ENCODE results near the gene OR13C4. TPM values are rescaled to one million over a fixed set of nuclear protein-coding genes. Genes with fewer than 3 reads are reported as not detected.

The OR13C4 gene
- not detected for polyA plus RNA-seq

DNA sequence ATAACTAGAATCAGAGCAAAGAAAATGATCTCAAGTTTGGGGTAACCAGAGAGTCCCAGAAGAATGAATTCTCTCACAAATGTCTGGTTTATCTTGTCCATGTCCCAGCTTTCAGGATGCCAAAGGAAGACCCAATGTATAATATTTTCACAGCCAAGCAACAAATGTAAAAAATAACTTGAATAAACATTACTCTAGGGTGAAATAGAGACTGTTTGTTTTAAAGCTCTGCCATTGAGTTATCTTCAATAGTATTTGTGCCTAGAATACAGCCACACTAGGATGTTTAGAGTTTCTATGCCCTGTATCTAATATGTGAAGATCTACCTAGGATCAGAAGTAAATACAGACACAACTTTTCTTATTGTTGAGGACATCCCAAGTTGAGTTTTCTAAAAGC is at the start of gene OR13C4:
Gene OR13C4, minus strand, starts transcription at position 101 of the 400 bp plus-strand sequence. Its CDS starts 0 bp downstream, at position 101.
- H3K36me3 ChIP-seq (ENCODE audit: control insufficient read depth in 2 of 2, insufficient read depth in 2 of 2, low read length in 1 of 2) = no peaks in the 10 kb centered on the region
- H3K9me3 ChIP-seq (ENCODE audit: control insufficient read depth in 2 of 2, insufficient read depth in 1 of 2, low read depth in 1 of 2, low read length in 1 of 2) = no peaks in the 10 kb centered on the region
- H3K27me3 ChIP-seq (ENCODE audit: control insufficient read depth in 1 of 2, insufficient read depth in 2 of 2, low read length in 2 of 2) = no peaks in the 10 kb centered on the region
- no peak within 1 kb of the TSS for H3K27ac ChIP-seq (ENCODE audit: low read depth in 2 of 2, low read length in 1 of 2)
- no peak within 1 kb of the TSS for H3K4me3 ChIP-seq (ENCODE audit: low read depth in 1 of 2, low read length in 2 of 2)
- H3K4me1 ChIP-seq (ENCODE audit: control insufficient read depth in 2 of 2, insufficient read depth in 2 of 2, low read length in 1 of 2) = no peaks in the 10 kb centered on the region

DNA sequence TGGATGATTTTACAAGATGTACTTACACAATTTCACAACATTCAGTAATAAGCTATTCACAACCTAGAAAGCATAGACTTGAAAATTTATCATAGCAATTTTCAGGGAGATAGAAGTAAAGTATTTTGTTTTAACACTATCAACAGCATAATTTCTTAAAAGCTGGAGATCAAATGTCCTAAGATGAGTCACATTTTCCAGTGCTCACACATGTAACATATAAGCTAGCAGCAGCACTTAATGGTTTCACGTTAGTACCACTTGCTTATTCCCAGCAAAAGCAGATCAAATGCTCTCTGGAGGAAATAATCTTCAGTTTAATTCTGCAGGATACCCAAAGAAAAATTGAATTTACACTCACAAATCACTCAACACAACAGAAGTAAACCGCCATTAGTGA is 48.4 kb upstream of the OR13C4 start:
- Histone ChIP-seq H3K27ac (ENCODE audit: low read depth in 2 of 2, low read length in 1 of 2) (no peak overlapping the region), H3K27me3 (ENCODE audit: control insufficient read depth in 1 of 2, insufficient read depth in 2 of 2, low read length in 2 of 2) (no peaks in the 10 kb centered on the region), H3K4me3 (ENCODE audit: low read depth in 1 of 2, low read length in 2 of 2) (no peak overlapping the region), H3K36me3 (ENCODE audit: control insufficient read depth in 2 of 2, insufficient read depth in 2 of 2, low read length in 1 of 2) (no peaks in the 10 kb centered on the region), H3K4me1 (ENCODE audit: control insufficient read depth in 2 of 2, insufficient read depth in 2 of 2, low read length in 1 of 2) (no peaks in the 10 kb centered on the region), H3K9me3 (ENCODE audit: control insufficient read depth in 2 of 2, insufficient read depth in 1 of 2, low read depth in 1 of 2, low read length in 1 of 2) (no peaks in the 10 kb centered on the region)
- 66 to 70% methylated on average over 2 of the region's 2 CpGs for WGBS, 2 donors

DNA sequence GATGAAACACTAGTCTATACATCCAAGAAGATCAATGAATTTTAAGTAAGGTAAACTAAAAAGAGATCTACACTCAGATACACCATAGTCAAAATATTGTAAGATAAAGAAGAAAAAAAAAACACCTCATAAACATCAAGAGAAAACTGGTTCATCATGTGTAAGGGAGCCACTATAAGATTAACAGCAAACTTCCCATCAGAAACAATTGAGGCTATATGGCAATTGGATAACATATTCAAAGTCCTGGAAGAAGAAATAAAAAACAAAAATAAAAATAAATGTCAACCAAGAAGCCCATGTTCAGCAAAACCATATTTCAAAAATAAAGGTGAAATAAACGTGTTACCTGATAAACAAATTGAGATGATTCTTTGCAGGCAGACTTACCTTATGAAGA is 45.6 kb upstream of the OR13C4 start:
- Histone ChIP-seq H3K27ac (ENCODE audit: low read depth in 2 of 2, low read length in 1 of 2) (no peak overlapping the region), H3K36me3 (ENCODE audit: control insufficient read depth in 2 of 2, insufficient read depth in 2 of 2, low read length in 1 of 2) (no peaks in the 10 kb centered on the region), H3K9me3 (ENCODE audit: control insufficient read depth in 2 of 2, insufficient read depth in 1 of 2, low read depth in 1 of 2, low read length in 1 of 2) (no peaks in the 10 kb centered on the region), H3K4me3 (ENCODE audit: low read depth in 1 of 2, low read length in 2 of 2) (no peak overlapping the region), H3K4me1 (ENCODE audit: control insufficient read depth in 2 of 2, insufficient read depth in 2 of 2, low read length in 1 of 2) (no peaks in the 10 kb centered on the region), H3K27me3 (ENCODE audit: control insufficient read depth in 1 of 2, insufficient read depth in 2 of 2, low read length in 2 of 2) (no peaks in the 10 kb centered on the region)
- WGBS, 2 donors = 56 to 63% methylated on average over 1 of the region's 1 CpG

GRCh38 chr9:104568868-104569267 is 41.9 kb upstream of the OR13C4 start, which contains the start of gene OR13C8:
OR13C8 (plus strand) TSS chr9:104569168; CDS start chr9:104569168, 0 bp downstream.
- 90% methylated on average over 4 of the region's 4 CpGs for WGBS, 2 donors
- H3K27ac ChIP-seq (ENCODE audit: low read depth in 2 of 2, low read length in 1 of 2) = no peak within 1 kb of the TSS
- H3K4me3 ChIP-seq (ENCODE audit: low read depth in 1 of 2, low read length in 2 of 2) = no peak within 1 kb of the TSS
- no peaks in the 10 kb centered on the region for H3K4me1 ChIP-seq (ENCODE audit: control insufficient read depth in 2 of 2, insufficient read depth in 2 of 2, low read length in 1 of 2)
- H3K27me3 ChIP-seq (ENCODE audit: control insufficient read depth in 1 of 2, insufficient read depth in 2 of 2, low read length in 2 of 2) = no peaks in the 10 kb centered on the region
- H3K36me3 ChIP-seq (ENCODE audit: control insufficient read depth in 2 of 2, insufficient read depth in 2 of 2, low read length in 1 of 2) = no peaks in the 10 kb centered on the region
- H3K9me3 ChIP-seq (ENCODE audit: control insufficient read depth in 2 of 2, insufficient read depth in 1 of 2, low read depth in 1 of 2, low read length in 1 of 2) = no peaks in the 10 kb centered on the region

GRCh38 chr9:104564358-104564757 is 37.3 kb upstream of the OR13C4 start:
- H3K27ac ChIP-seq (ENCODE audit: low read depth in 2 of 2, low read length in 1 of 2) = no peak overlapping the region
- no peaks in the 10 kb centered on the region for H3K4me1 ChIP-seq (ENCODE audit: control insufficient read depth in 2 of 2, insufficient read depth in 2 of 2, low read length in 1 of 2)
- no peaks in the 10 kb centered on the region for H3K9me3 ChIP-seq (ENCODE audit: control insufficient read depth in 2 of 2, insufficient read depth in 1 of 2, low read depth in 1 of 2, low read length in 1 of 2)
- no peaks in the 10 kb centered on the region for H3K27me3 ChIP-seq (ENCODE audit: control insufficient read depth in 1 of 2, insufficient read depth in 2 of 2, low read length in 2 of 2)
- WGBS, 2 donors = 51 to 67% methylated on average over 1 of the region's 1 CpG
- H3K36me3 ChIP-seq (ENCODE audit: control insufficient read depth in 2 of 2, insufficient read depth in 2 of 2, low read length in 1 of 2) = no peaks in the 10 kb centered on the region
- H3K4me3 ChIP-seq (ENCODE audit: low read depth in 1 of 2, low read length in 2 of 2) = no peak overlapping the region

DNA sequence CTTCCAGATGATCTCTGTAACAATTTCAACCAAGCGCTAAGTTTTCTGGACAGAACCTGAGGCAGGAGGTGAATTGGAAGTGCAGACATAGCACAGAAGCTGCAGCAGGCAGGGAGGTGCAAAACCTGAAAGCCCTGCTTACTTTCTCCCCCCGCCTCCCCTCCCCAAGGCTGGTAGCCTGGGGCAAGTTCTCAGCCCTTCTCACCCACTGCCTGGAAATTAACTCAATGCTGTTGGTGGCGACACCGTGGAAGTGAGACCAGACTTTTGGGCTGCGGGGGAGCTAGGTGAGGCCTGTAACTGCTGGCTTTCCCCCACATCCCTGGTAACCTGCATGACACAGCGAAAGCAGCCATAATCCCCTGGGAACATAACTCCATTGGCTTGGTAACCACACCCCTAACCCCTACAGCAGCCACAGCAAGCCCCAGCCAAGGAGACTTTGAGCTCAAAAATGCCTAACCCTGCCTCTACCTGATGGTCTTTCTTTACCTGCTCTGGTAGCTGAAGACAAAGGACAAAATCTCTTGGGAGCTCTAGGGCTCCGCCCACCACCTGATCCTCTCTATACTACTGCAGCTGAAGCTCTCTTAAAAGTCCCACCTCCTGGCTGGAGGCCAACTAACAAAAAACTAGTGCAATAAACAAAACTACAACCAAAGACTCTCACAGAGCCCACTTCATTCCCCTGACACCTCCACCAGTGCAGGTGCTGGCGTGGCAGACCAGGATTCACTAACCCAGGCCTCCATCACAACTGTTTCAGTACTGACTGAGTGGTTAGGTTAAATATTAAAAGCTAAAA is 30.0 kb upstream of the OR13C4 start:
- Histone ChIP-seq H3K9me3 (ENCODE audit: control insufficient read depth in 2 of 2, insufficient read depth in 1 of 2, low read depth in 1 of 2, low read length in 1 of 2) (no peaks in the 10 kb centered on the region), H3K36me3 (ENCODE audit: control insufficient read depth in 2 of 2, insufficient read depth in 2 of 2, low read length in 1 of 2) (no peaks in the 10 kb centered on the region), H3K4me3 (ENCODE audit: low read depth in 1 of 2, low read length in 2 of 2) (no peak overlapping the region), H3K4me1 (ENCODE audit: control insufficient read depth in 2 of 2, insufficient read depth in 2 of 2, low read length in 1 of 2) (no peaks in the 10 kb centered on the region), H3K27ac (ENCODE audit: low read depth in 2 of 2, low read length in 1 of 2) (no peak overlapping the region), H3K27me3 (ENCODE audit: control insufficient read depth in 1 of 2, insufficient read depth in 2 of 2, low read length in 2 of 2) (no peaks in the 10 kb centered on the region)
- 83 to 89% methylated on average over 8 of the region's 8 CpGs for WGBS, 2 donors

GRCh38 chr9:104555521-104555920 is 28.5 kb upstream of the OR13C4 start:
- H3K36me3 ChIP-seq (ENCODE audit: control insufficient read depth in 2 of 2, insufficient read depth in 2 of 2, low read length in 1 of 2) = no peaks in the 10 kb centered on the region
- H3K9me3 ChIP-seq (ENCODE audit: control insufficient read depth in 2 of 2, insufficient read depth in 1 of 2, low read depth in 1 of 2, low read length in 1 of 2) = no peaks in the 10 kb centered on the region
- H3K4me3 ChIP-seq (ENCODE audit: low read depth in 1 of 2, low read length in 2 of 2) = no peak overlapping the region
- no peaks in the 10 kb centered on the region for H3K4me1 ChIP-seq (ENCODE audit: control insufficient read depth in 2 of 2, insufficient read depth in 2 of 2, low read length in 1 of 2)
- H3K27me3 ChIP-seq (ENCODE audit: control insufficient read depth in 1 of 2, insufficient read depth in 2 of 2, low read length in 2 of 2) = no peaks in the 10 kb centered on the region
- no peak overlapping the region for H3K27ac ChIP-seq (ENCODE audit: low read depth in 2 of 2, low read length in 1 of 2)
- WGBS, 2 donors = 91 to 96% methylated on average over 1 of the region's 1 CpG

DNA sequence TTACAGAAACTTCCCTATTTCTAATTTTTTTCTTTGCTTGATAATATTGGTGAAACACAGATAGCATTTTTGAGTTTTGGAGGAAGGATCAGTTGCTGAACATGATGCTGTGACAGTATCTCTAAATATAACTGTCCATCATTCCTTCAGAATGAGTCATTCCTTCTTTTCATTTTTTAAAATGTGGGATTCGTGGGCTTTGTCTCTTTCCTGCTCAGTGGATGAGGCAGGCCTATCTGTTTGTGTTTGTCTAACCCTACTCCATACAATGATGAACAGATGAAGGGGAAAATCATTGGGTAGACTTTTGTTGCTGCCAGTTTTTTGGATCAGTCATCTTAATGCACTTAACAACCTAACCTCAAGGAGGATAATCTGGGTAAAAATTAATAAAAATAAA is 26.3 kb upstream of the OR13C4 start:
- Histone ChIP-seq H3K27ac (ENCODE audit: low read depth in 2 of 2, low read length in 1 of 2) (no peak overlapping the region), H3K27me3 (ENCODE audit: control insufficient read depth in 1 of 2, insufficient read depth in 2 of 2, low read length in 2 of 2) (no peaks in the 10 kb centered on the region), H3K4me1 (ENCODE audit: control insufficient read depth in 2 of 2, insufficient read depth in 2 of 2, low read length in 1 of 2) (no peaks in the 10 kb centered on the region), H3K36me3 (ENCODE audit: control insufficient read depth in 2 of 2, insufficient read depth in 2 of 2, low read length in 1 of 2) (no peaks in the 10 kb centered on the region), H3K4me3 (ENCODE audit: low read depth in 1 of 2, low read length in 2 of 2) (no peak overlapping the region), H3K9me3 (ENCODE audit: control insufficient read depth in 2 of 2, insufficient read depth in 1 of 2, low read depth in 1 of 2, low read length in 1 of 2) (no peaks in the 10 kb centered on the region)
- WGBS, 2 donors = 26 to 30% methylated on average over 1 of the region's 1 CpG

DNA sequence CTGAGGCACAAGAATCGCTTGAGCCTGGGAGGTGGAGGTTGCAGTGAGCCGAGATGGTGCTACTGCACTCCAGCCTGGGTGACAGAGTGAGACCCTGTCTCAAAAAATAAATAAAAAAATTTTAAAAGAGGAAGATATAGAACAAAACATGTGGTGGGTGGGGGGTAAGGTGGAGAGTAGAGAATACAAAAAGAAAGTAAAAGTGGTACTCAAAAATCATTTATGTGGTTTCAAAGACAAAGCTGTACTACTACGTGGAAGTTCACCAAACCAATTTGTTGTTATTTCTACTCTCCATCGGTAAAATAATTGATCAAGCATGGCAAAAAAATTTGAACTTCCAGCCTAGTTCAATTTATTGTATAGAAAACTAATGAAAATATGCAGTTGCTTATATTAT is 17.6 kb upstream of the OR13C4 start:
- Histone ChIP-seq H3K27me3 (ENCODE audit: control insufficient read depth in 1 of 2, insufficient read depth in 2 of 2, low read length in 2 of 2) (no peaks in the 10 kb centered on the region), H3K36me3 (ENCODE audit: control insufficient read depth in 2 of 2, insufficient read depth in 2 of 2, low read length in 1 of 2) (no peaks in the 10 kb centered on the region), H3K4me1 (ENCODE audit: control insufficient read depth in 2 of 2, insufficient read depth in 2 of 2, low read length in 1 of 2) (no peaks in the 10 kb centered on the region), H3K9me3 (ENCODE audit: control insufficient read depth in 2 of 2, insufficient read depth in 1 of 2, low read depth in 1 of 2, low read length in 1 of 2) (no peaks in the 10 kb centered on the region), H3K27ac (ENCODE audit: low read depth in 2 of 2, low read length in 1 of 2) (no peak overlapping the region), H3K4me3 (ENCODE audit: low read depth in 1 of 2, low read length in 2 of 2) (no peak overlapping the region)
- WGBS, 2 donors = 81 to 86% methylated on average over 4 of the region's 4 CpGs

- 37 to 45% methylated on average over 1 of the region's 1 CpG for WGBS, 2 donors
- no peaks in the 10 kb centered on the region for H3K4me1 ChIP-seq (ENCODE audit: control insufficient read depth in 2 of 2, insufficient read depth in 2 of 2, low read length in 1 of 2)
- H3K4me3 ChIP-seq (ENCODE audit: low read depth in 1 of 2, low read length in 2 of 2) = no peak overlapping the region
- H3K27ac ChIP-seq (ENCODE audit: low read depth in 2 of 2, low read length in 1 of 2) = no peak overlapping the region
- no peaks in the 10 kb centered on the region for H3K9me3 ChIP-seq (ENCODE audit: control insufficient read depth in 2 of 2, insufficient read depth in 1 of 2, low read depth in 1 of 2, low read length in 1 of 2)
- H3K36me3 ChIP-seq (ENCODE audit: control insufficient read depth in 2 of 2, insufficient read depth in 2 of 2, low read length in 1 of 2) = no peaks in the 10 kb centered on the region
- no peaks in the 10 kb centered on the region for H3K27me3 ChIP-seq (ENCODE audit: control insufficient read depth in 1 of 2, insufficient read depth in 2 of 2, low read length in 2 of 2)
These were observed 12.3 kb upstream of the OR13C4 start for GRCh38 chr9:104539275-104539674.
